Stimulated activated CD8-positive, alpha-beta memory T cell treated with anti-CD3 and anti-CD28 coated beads, Interleukin-4, amount 100 ng/mL, for 4 hours (primary cell): ENCODE data around the gene SRSF7.
"Not testable (repeated sequence)": the region's sequence is repeated elsewhere in the genome, so short reads cannot be mapped to it uniquely, and the experiment has no call there.

ENCODE experiments used
- DNase-seq, 2 donors: peaks; one replicate each; pipeline ENCODE4 v3.0.0-alpha.2; 2020; ENCODE audit warnings: low read depth in 2 of 2, low spot score in 1 of 2

The SRSF7 gene

DNA sequence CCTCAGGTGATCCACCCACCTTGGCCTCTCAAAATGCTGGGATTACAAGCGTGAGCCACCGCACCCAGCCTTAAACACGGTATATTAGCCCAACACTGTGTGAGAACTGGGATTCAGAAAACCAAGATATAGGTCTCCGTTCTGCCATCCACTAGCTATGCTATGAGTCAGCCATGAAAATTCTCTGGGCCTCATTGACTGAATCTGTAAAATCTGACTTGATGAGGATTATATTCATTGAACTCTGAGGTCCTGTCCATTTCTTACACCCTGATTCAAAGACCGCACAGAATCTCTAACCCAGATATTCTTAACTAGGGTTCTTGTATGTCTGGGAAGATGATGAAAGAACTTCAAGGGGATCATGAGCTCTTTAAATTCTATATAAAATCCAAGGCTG, 47.8 kb downstream of the SRSF7 start:
- not testable (repeated sequence) for DNase-seq

DNA sequence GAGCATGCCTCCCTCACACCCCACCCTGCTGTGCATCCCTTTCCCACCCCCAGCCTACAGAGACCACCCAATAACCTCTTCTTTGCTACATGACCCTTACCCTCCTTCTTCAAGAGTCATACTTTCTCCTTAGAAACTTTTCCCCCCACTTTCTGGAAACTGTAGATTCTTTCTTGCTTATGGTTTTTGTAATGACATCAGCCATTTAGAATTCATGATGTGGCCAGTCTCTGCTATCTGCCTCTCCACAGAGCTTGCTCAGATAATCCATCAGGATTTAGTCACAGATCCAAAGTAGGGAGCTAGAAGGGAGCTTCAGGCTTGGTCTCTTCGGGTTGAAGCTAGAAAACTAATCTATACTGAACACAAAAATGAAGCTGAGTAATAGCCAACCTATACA, 48.7 kb downstream of the SRSF7 start:
- no peak for DNase-seq

- DNase-seq = no peak
Observed at GRCh38 chr2:38701542-38701941, 49.6 kb downstream of the SRSF7 start.

GRCh38 chr2:38700881-38701458, 50.2 kb downstream of the SRSF7 start:
- DNase-seq = no peak

DNA sequence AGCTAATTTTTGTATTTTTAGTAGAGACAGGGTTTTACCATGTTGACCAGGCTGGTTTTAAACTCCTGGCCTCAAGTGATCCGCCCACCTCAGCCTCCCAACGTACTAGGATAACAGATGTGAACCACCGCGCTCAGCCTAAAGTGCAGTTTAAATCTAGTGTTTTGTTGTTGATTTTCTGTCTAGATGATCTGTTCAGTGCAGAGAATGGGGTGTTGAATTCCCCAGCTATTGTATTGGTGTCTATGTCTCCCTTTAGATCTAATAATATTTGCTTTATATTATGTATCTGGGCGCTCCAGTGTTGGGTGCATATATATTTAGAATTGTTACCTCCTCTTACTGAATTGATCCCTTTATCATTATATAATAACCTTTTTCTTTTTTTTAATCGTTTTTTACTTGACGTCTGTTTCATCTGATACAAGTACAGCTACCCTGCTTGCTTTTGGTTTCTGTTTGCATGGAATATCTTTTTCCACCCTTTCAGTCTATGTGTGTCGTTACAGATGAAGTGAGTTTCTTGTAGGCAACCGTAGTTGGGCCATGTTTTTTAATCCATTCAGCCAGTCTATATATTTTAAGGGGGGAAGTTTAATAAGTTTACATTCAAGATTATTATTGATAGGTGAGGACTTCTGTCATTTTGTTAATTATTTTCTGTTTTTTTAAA, 50.9 kb downstream of the SRSF7 start:
- DNase-seq = no peak

- DNase-seq = no peak
Observed at GRCh38 chr2:38698467-38699003, 52.6 kb downstream of the SRSF7 start.

GRCh38 chr2:38697116-38697840, 53.9 kb downstream of the SRSF7 start:
- no peak for DNase-seq
